ENCODE data around the gene ZNRF2.

Gene ZNRF2

DNA sequence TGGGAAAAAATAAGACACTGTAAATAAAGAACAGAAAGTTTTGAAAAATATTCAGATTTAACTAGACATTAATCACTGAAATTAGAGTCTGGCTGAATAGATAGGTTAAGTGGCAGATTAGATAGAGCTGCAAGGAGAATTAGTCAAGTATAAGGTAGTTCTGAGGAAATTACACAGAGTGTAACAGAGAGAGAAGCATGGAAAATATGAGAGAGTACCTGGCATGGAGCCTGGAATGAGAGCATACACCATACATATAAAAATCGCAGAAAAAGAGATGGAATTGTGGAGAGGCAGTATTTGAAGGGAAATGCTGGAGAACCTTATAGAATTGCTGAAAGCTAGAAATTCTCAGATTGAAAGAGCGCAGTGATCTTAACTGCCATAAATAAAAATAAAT lies 46.9 kb downstream of the ZNRF2 start:
- Histone ChIP-seq H3K9me3 (ENCODE audit: control insufficient read depth, insufficient read depth, low read length) (no peaks in the 10 kb centered on the region), H3K9ac (ENCODE audit: low read depth, low read length) (no peak overlapping the region), H3K4me1 (ENCODE audit: insufficient read depth, low read length) (0 out of 2 replicates have a peak, but pooled peaks cover 5% of the 10 kb centered on the region), H3K36me3 (ENCODE audit: insufficient read depth, low read length) (no peaks in the 10 kb centered on the region)

DNA sequence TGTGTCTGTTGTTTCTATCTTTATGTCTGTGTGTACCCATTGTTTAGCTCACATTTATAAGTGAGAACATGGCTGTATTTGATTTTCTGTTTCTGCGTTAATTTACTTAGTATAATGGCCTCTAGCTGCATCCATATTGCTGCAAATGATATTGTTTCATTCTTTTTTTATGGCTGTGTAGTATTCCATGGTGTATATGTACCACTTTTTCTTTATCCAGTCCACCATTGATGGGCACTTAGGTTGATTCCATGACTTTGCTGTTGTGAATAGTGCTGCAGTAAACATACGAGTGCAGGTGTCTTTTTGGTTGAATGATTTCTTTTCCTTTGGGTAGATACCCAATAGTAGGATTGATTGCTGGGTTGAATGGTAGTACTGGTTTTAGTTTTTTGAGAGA lies 48.2 kb downstream of the ZNRF2 start:
- no peaks in the 10 kb centered on the region for H3K9me3 ChIP-seq (ENCODE audit: control insufficient read depth, insufficient read depth, low read length)
- 0 out of 2 replicates have a peak, but pooled peaks cover 5% of the 10 kb centered on the region for H3K4me1 ChIP-seq (ENCODE audit: insufficient read depth, low read length)
- H3K36me3 ChIP-seq (ENCODE audit: insufficient read depth, low read length) = no peaks in the 10 kb centered on the region
- no peak overlapping the region for H3K9ac ChIP-seq (ENCODE audit: low read depth, low read length)

DNA sequence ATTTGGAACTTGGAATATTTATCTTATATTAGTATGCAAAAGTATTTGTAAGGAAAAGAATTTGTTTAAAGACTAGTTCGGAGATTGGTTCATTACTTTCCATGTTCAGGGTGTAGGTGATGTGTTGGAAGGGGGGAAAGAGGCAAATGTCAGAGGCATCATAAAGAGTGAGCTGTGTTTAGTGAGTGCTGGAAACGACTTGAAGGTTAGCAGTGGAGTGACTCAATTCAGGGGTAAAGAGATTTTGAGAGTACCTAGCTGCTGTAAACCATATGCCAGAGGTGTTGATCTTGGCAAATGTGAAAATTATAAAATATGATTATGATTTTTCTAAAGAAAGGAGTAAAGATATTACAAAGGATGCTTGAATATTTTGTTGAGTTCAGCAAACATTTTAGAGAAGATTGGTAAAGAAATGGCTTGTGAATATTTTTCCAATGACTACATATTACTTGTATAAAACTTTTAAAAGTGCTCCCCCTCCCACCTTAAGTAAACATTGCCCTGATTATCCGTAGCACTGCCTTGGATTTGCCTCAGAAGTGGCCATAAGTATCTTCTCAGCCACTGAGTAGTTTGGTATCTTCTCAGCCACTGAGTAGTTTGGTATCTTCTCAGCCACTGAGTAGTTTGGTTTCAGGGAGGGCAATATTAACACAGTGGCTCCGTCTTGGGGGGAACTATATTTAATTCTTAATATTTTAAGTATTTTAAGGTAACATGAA lies 51.5 kb downstream of the ZNRF2 start:
- no peak overlapping the region for H3K9ac ChIP-seq (ENCODE audit: low read depth, low read length)
- no peaks in the 10 kb centered on the region for H3K9me3 ChIP-seq (ENCODE audit: control insufficient read depth, insufficient read depth, low read length)
- 0 out of 2 replicates have a peak, but pooled peaks cover 5% of the 10 kb centered on the region for H3K4me1 ChIP-seq (ENCODE audit: insufficient read depth, low read length)
- H3K36me3 ChIP-seq (ENCODE audit: insufficient read depth, low read length) = no peaks in the 10 kb centered on the region

DNA sequence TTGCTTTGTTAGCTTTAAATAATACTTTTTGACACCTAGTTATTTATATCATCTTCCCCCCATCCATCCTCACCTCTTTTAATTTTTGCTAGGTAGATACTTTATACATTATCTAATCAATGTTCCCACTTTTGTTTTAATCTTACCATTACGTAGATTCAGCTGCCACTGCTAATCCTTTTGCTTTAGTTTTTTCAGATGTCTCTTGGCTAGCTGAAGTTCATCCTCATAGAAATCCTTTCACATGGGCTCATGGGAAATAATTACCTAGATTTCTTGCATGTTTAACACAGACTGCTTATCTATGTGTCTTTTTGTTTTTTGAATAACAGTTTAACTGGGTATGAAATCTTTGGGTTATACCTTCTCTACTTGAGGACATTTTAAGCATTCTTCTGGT lies 60.1 kb downstream of the ZNRF2 start:
- no peaks in the 10 kb centered on the region for H3K36me3 ChIP-seq (ENCODE audit: insufficient read depth, low read length)
- no peaks in the 10 kb centered on the region for H3K9me3 ChIP-seq (ENCODE audit: control insufficient read depth, insufficient read depth, low read length)
- peaks cover 17% of the 10 kb centered on the region for H3K4me1 ChIP-seq (ENCODE audit: insufficient read depth, low read length)
- no peak overlapping the region for H3K9ac ChIP-seq (ENCODE audit: low read depth, low read length)

DNA sequence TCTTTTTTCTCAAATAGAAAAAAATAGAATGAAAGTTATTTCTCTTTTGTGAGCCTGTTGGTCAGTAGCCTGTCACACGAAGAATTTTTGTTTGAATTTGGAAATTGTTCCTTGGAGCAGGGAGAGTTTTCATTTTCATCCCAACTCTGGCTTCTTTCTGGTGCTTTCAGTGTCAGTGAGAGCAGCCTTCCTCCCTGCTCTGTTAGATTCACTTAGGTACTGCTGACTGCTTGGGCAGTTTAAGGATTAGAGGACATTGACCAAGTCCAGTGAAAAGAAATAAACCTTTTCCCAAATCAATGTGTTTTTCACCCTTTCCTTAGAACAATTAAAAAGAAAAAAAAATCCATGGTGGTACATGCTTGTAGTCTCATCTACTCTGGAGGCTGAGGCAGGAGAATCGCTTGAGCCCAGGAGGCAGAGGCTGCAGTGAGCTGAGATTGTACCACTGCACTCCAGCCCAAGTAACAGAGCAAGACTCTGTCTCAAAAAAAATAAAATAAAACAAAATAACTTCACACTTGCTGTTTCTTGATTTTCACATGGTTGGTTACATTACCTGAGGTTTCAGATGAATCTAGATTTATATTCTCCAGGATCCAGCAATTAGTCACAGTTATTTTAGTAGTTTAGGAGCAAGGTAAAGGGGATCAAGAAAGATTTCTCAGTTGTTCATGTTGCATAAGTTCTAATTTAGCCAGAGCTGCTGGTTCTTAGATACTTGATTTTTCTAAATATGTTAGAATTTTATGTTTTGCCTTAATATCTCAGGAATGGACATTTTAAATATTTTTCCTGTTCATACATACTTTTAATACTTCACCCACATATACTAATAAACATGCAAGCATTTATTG lies 63.1 kb downstream of the ZNRF2 start:
- Histone ChIP-seq H3K4me1 (ENCODE audit: insufficient read depth, low read length) (peaks cover 17% of the 10 kb centered on the region), H3K9me3 (ENCODE audit: control insufficient read depth, insufficient read depth, low read length) (no peaks in the 10 kb centered on the region), H3K9ac (ENCODE audit: low read depth, low read length) (no peak overlapping the region), H3K36me3 (ENCODE audit: insufficient read depth, low read length) (no peaks in the 10 kb centered on the region)

DNA sequence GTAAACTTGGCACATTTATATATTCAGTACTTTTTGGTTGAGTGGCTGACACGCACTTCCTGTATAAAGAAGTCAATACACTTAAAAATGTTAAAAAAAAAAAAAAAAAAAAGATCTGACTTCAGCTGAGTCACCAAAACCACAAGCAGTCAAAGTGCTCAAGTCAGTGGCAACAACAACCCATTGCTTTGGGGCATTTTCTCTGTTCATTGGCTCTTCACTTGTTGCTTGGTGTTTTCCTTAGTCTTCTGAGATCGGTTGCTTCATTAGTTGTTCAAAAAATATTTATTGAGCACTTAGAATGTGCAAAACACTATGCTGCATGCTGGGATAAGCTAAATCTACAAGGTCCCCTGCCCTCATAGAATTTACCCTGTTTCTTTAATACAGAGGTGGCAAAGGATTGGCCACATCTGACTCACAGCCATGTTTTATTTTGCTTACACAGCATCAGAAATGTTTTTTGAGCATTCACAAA lies 63.7 kb downstream of the ZNRF2 start:
- Histone ChIP-seq H3K9me3 (ENCODE audit: control insufficient read depth, insufficient read depth, low read length) (no peaks in the 10 kb centered on the region), H3K4me1 (ENCODE audit: insufficient read depth, low read length) (peaks cover 17% of the 10 kb centered on the region), H3K36me3 (ENCODE audit: insufficient read depth, low read length) (no peaks in the 10 kb centered on the region), H3K9ac (ENCODE audit: low read depth, low read length) (peak overlapping the region; percentile 31; the same call in 1 of the 2 replicates)

DNA sequence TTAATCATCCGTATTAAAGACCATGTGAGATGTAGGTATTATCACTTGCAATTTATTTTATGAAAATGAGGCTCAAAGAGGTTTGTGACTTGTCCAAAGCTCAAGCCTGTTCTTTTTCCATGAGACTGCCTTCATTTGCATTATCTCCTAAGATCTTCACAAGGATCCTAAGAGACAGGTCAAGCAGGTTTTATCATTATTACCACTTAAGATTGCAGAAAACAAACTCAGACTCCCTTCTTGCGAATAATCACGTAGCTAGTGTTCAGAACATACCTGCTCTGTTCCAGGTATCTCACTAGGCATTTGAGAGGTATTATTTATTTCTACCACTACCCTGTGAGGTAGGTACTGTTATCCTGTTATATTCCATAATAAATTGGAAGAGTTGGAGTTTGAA lies 64.8 kb downstream of the ZNRF2 start:
- Histone ChIP-seq H3K9ac (ENCODE audit: low read depth, low read length) (no peak overlapping the region), H3K4me1 (ENCODE audit: insufficient read depth, low read length) (peaks cover 24% of the 10 kb centered on the region), H3K9me3 (ENCODE audit: control insufficient read depth, insufficient read depth, low read length) (no peaks in the 10 kb centered on the region), H3K36me3 (ENCODE audit: insufficient read depth, low read length) (no peaks in the 10 kb centered on the region)

DNA sequence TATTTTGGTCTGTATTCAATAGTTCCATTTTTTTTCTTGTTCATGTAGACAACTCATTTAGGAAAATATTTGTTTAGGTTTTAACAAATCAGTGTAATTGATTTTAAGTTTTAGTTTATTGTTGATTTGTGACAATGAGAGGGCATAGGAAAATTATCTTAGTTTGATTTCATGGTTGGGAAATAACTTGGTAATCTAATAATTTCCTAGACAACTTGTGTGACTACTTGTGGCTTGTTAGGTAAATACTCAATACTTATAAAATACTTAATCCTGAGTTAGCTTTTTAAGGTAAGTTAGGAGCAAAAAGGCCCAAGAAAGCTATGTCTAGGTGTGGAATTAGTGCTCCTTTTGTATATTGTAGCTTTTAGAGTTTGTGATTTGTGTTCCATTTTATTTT lies 65.4 kb downstream of the ZNRF2 start:
- no peak overlapping the region for H3K9ac ChIP-seq (ENCODE audit: low read depth, low read length)
- H3K4me1 ChIP-seq (ENCODE audit: insufficient read depth, low read length) = peaks cover 31% of the 10 kb centered on the region
- no peaks in the 10 kb centered on the region for H3K9me3 ChIP-seq (ENCODE audit: control insufficient read depth, insufficient read depth, low read length)
- H3K36me3 ChIP-seq (ENCODE audit: insufficient read depth, low read length) = no peaks in the 10 kb centered on the region

DNA sequence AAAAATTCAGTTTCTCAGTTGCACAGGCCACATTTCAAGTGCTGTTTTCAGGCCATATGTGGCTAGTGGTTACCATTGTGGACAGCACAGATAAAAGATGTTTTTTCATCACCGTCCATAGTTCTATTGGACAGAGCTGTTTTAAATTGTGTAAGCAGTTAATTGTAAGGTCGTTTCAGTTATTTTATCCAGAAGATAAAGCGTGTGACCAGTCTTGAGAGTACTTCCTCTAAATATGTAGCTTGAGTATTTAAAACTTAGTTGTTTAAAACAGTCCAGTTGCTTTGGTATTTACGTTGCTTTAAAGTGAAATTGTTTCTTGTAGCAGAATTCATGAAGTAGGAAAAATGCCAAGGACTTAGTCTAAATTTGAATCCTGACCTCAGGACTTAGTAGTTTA lies 66.9 kb downstream of the ZNRF2 start:
- no peak overlapping the region for H3K9ac ChIP-seq (ENCODE audit: low read depth, low read length)
- H3K4me1 ChIP-seq (ENCODE audit: insufficient read depth, low read length) = peaks cover 38% of the 10 kb centered on the region
- H3K36me3 ChIP-seq (ENCODE audit: insufficient read depth, low read length) = no peaks in the 10 kb centered on the region
- H3K9me3 ChIP-seq (ENCODE audit: control insufficient read depth, insufficient read depth, low read length) = no peaks in the 10 kb centered on the region

DNA sequence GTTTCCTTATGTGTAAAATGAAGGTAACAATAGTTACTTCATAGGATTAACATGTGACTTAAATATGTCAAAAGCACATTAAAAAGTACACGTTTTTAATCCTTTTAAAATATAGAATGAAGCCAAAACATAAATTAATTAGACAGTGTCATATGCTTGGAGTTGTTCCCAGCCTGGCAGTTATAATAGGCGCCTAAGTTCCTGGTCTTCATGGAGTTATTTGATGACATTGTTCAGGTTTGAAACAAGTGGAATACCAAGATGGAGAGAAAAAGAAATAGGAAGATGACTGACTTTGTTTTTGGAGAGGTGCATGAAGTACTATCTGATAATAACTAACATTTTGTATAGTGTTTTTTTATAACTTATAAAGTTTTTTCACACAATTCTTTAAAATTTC lies 67.3 kb downstream of the ZNRF2 start:
- Histone ChIP-seq H3K9me3 (ENCODE audit: control insufficient read depth, insufficient read depth, low read length) (no peaks in the 10 kb centered on the region), H3K36me3 (ENCODE audit: insufficient read depth, low read length) (no peaks in the 10 kb centered on the region), H3K4me1 (ENCODE audit: insufficient read depth, low read length) (peaks cover 38% of the 10 kb centered on the region), H3K9ac (ENCODE audit: low read depth, low read length) (no peak overlapping the region)

DNA sequence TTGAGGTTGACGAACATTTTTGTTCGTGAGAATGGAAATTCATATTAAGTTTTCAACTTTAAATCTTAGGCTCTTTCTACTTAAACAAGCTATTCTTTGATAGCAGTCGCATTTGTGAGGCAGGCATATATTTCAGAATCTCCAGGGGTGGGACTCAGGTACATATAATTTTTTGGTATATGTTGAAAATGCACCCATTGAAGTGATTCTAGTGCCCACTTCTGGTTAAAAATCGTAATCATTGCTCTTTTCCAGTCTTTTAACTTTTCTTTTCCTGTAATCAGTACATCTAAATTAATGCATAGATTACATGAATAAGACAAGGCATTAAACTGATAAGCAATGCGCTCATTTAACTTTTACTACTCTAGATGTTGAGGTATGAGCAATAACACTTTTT lies 67.8 kb downstream of the ZNRF2 start:
- no peak overlapping the region for H3K9ac ChIP-seq (ENCODE audit: low read depth, low read length)
- peaks cover 38% of the 10 kb centered on the region for H3K4me1 ChIP-seq (ENCODE audit: insufficient read depth, low read length)
- H3K36me3 ChIP-seq (ENCODE audit: insufficient read depth, low read length) = no peaks in the 10 kb centered on the region
- H3K9me3 ChIP-seq (ENCODE audit: control insufficient read depth, insufficient read depth, low read length) = no peaks in the 10 kb centered on the region

DNA sequence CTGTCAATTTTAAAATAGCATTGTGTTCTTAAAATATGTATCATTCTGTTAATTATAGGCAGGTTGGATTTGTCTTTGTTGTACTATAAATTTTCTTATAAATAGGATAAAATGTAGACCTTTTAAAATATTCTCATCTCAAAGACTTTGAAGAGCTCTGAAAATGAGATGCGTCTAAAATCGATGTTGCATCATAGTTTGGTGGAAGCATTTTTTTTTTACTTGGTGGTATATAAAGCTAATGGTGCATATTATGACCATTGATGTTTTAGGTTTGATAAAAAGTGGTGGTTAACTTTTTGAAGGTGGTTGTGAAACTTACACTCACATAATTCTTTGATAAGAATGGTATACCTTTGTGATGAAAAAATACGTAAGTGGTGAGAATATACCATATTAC lies 69.1 kb downstream of the ZNRF2 start:
- Histone ChIP-seq H3K9me3 (ENCODE audit: control insufficient read depth, insufficient read depth, low read length) (no peaks in the 10 kb centered on the region), H3K9ac (ENCODE audit: low read depth, low read length) (no peak overlapping the region), H3K36me3 (ENCODE audit: insufficient read depth, low read length) (no peaks in the 10 kb centered on the region), H3K4me1 (ENCODE audit: insufficient read depth, low read length) (peaks cover 30% of the 10 kb centered on the region)

DNA sequence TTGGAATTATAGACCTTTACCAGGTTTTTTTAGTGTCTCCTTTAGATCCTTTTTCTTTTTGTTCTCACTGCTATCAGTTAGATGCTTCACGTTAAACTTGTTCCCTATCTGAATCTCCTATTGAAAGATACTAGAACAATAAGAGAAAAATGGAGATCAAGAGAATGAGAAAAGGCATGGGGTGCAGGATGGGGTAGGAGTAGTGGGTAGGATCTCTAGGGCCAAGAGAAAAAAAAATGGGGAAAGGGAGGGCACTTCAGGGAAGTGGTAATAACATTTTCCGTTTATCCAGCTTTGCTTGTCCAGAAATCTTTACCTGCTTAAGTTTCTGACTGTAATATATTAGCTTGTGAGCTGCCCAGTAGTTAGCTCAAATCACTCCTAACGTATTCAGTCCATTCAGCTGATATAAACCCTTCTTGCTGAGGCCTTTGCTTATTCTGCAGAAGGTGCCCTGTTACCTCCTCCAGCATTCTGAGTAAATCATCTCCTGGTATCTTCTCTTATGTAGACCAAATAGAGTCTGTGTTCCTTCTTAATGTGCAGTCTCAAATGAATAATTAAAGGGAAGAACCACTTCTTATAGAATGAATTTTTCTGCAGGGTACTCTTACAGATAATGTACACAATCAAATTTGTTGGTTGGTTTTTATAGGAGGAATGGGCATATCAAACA lies 69.7 kb downstream of the ZNRF2 start:
- peaks cover 24% of the 10 kb centered on the region for H3K4me1 ChIP-seq (ENCODE audit: insufficient read depth, low read length)
- no peak overlapping the region for H3K9ac ChIP-seq (ENCODE audit: low read depth, low read length)
- no peaks in the 10 kb centered on the region for H3K9me3 ChIP-seq (ENCODE audit: control insufficient read depth, insufficient read depth, low read length)
- H3K36me3 ChIP-seq (ENCODE audit: insufficient read depth, low read length) = no peaks in the 10 kb centered on the region

DNA sequence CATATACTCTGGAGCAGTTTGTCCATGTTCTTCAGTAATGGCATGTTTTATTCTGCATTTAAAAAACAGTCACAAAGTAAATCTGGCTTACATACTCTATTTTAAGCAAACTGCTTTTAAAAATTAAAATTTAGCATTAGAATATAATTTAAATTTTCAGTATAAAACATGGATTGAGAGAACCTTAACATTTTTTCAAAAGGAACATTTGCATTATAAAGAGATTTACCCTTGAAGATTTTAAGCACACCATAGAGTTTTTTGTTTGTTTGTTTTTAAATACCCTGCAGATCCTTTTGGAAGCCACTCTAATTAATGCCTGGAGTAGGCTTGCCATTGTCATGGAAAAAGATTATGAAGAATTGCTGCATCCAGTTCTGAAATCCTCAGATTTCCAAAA lies 70.4 kb downstream of the ZNRF2 start:
- no peaks in the 10 kb centered on the region for H3K9me3 ChIP-seq (ENCODE audit: control insufficient read depth, insufficient read depth, low read length)
- H3K9ac ChIP-seq (ENCODE audit: low read depth, low read length) = no peak overlapping the region
- H3K4me1 ChIP-seq (ENCODE audit: insufficient read depth, low read length) = peaks cover 21% of the 10 kb centered on the region
- no peaks in the 10 kb centered on the region for H3K36me3 ChIP-seq (ENCODE audit: insufficient read depth, low read length)
